Gastroesophageal sphincter (tissue), 4 donors: ENCODE measurements around the gene RAD9A. TPM values are rescaled to one million over a fixed set of nuclear protein-coding genes. Genes with fewer than 3 reads are reported as not detected.

Source experiments
- ATAC-seq: fragments of 150-250 bp; one replicate; pipeline ENCODE4 v1.9.1; 2016; ENCODE audit warnings: mild to moderate bottlenecking, moderate library complexity
- H3K27ac ChIP-seq, 4 donors: fragments of 200-600 bp; sonication (generic) in 3 of 4; 1 replicate in 3 of 4; 2 replicates in 1 of 4; pipeline ENCODE4 v1.5.1; 2016 to 2019
- H3K27me3 ChIP-seq: fragments of 200-600 bp; sonication (generic); one replicate; pipeline ENCODE4 v1.5.1; 2019
- H3K36me3 ChIP-seq, 2 donors: fragments of 200-600 bp; sonication (generic); one replicate each; pipeline ENCODE4 v1.5.1; 2019; ENCODE audit warnings: control low read depth in 1 of 2
- H3K4me1 ChIP-seq, 3 donors: fragments of 200-600 bp; sonication (generic); 1 replicate in 2 of 3; 2 replicates in 1 of 3; pipeline ENCODE4 v1.5.1; 2016 to 2019; ENCODE audit warnings: control low read depth in 2 of 3
- H3K4me3 ChIP-seq, 2 donors: fragments of 200-600 bp; sonication (generic); one replicate each; pipeline ENCODE4 v1.5.1; 2019; ENCODE audit warnings: mild to moderate bottlenecking in 1 of 2, moderate library complexity in 1 of 2
- H3K9me3 ChIP-seq, 3 donors: fragments of 200-600 bp; sonication (generic); one replicate each; pipeline ENCODE4 v1.5.1; 2017 to 2019; ENCODE audit warnings: control low read depth in 2 of 3
- EP300 ChIP-seq: sonication (generic); formaldehyde crosslinking; IDR thresholded peaks from one replicate; pipeline ENCODE4 v1.6.1; 2017; ENCODE audit warnings: antibody characterized with exemption, mild to moderate bottlenecking
- POLR2A ChIP-seq, 2 donors: fragments of 450-650 bp; IDR thresholded peaks; one replicate each; pipeline ENCODE4 v1.6.1; 2017; ENCODE audit warnings: antibody characterized with exemption in 2 of 2, mild to moderate bottlenecking in 2 of 2, moderate library complexity in 1 of 2
- POLR2AphosphoS5 ChIP-seq: sonication (generic); formaldehyde crosslinking; IDR thresholded peaks from one replicate; pipeline ENCODE4 v1.6.1; 2017; ENCODE audit warnings: antibody characterized with exemption
- WGBS, 2 donors: methylation state at CpG; one replicate each; pipeline ENCODE4 v1.1.5; 2018; ENCODE audit warnings: low coverage in 1 of 2; 5-methylcytosine and 5-hydroxymethylcytosine counted together
- total RNA-seq, 4 donors: library from RNA; depleted of rRNA; stranded (reverse); fragments of >200 nt; gene quantifications; one replicate each; pipeline ENCODE4 v1.1.0, GENCODE V29; 2016
- TF ChIP-seq, protein P1 (sequence below), 4 experiments: fragments of 200-600 bp in 2 of 4; fragments of 450-650 bp in 2 of 4; sonication (generic) in 1 of 4; IDR thresholded peaks; one replicate each; pipeline ENCODE4 v1.5.1; 2017 to 2019; ENCODE audit warnings: antibody characterized with exemption in 4 of 4, mild to moderate bottlenecking in 2 of 4, moderate library complexity in 2 of 4

The RAD9A gene
- total RNA-seq, 4 donors from 2014 or later: 8.5 to 16.0 (median 11.1) TPM

DNA sequence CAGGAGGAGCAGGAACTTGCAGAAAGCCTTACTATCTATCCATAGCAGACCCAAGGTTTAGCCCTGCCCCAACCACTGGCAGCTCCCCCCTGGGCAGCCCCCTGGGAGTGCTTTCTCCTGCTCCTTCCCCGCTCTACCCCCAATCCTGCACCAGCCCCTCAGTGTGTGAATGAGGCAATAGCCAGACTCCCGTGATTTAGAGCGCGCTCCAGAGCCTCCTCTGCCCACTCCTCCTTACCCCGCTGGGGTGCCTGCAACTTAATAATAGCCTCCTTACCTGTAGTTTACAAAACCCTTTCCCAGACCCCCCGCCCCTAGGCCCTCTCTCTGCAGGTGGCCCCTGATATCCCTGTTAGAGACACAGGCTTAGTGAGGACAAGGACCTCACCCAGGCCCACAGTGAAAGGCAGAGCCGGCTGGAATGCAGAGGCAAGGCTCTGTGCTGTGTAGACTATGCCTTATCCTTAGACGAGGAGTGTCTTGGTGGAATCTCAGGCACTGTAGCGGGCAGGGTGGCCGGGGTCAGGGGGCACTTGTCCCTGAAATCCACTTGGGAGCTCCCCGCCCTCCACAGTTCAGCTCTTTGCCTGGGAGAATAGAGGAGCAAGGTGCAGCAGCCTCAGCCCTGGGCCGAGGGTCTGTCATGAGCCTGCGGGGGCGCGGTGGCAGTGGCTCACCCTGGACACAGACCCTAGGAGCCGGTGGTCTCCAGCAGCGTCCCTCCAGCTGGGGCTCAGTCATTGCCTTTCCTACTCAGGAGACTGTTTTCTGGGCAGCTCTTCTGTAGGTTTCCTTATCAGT lies 19.4 kb downstream of the RAD9A start:
- 76% methylated on average over 7 of the region's 17 CpGs; no CpG with 5 or more reads in 1 of the 2 donors for WGBS, 2 donors
- Histone ChIP-seq H3K27ac (no peak overlapping the region), H3K4me3 (no peak overlapping the region), H3K36me3 (no peaks in the 10 kb centered on the region), H3K9me3 (no peaks in the 10 kb centered on the region), H3K27me3 (peaks cover 69% of the 10 kb centered on the region), H3K4me1 (peaks cover 0 to 34% (median 2%) of the 10 kb centered on the region in 3 donors)
- ATAC-seq: no peak
- TF ChIP-seq POLR2A (IDR thresholded peaks at IDR 0.05) (no peak), EP300 (no peak), POLR2AphosphoS5 (no peak)
- TF ChIP-seq, protein P1, sequence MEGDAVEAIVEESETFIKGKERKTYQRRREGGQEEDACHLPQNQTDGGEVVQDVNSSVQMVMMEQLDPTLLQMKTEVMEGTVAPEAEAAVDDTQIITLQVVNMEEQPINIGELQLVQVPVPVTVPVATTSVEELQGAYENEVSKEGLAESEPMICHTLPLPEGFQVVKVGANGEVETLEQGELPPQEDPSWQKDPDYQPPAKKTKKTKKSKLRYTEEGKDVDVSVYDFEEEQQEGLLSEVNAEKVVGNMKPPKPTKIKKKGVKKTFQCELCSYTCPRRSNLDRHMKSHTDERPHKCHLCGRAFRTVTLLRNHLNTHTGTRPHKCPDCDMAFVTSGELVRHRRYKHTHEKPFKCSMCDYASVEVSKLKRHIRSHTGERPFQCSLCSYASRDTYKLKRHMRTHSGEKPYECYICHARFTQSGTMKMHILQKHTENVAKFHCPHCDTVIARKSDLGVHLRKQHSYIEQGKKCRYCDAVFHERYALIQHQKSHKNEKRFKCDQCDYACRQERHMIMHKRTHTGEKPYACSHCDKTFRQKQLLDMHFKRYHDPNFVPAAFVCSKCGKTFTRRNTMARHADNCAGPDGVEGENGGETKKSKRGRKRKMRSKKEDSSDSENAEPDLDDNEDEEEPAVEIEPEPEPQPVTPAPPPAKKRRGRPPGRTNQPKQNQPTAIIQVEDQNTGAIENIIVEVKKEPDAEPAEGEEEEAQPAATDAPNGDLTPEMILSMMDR (IDR thresholded peaks at IDR 0.05): no peak

DNA sequence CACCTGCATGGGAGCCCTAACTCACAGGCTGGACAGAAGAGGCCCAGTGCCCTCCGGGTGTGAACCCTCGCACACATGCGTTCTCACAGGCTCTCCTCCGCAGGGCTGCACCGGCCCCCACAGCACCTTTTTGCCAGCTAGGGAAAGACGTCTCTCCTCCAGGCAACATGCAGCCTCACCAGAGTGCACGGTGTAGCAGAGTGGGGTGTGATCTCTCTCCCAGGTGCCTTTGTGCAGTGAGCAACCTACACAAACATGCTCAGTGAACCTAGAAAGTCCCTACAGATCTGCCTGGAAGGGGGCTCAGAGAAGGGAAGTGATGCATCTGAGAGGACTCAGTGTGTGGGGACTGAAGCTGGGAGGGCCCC lies 20.0 kb downstream of the RAD9A start:
- Histone ChIP-seq H3K27ac (no peak overlapping the region), H3K36me3 (no peaks in the 10 kb centered on the region)
- ATAC-seq: no peak

DNA sequence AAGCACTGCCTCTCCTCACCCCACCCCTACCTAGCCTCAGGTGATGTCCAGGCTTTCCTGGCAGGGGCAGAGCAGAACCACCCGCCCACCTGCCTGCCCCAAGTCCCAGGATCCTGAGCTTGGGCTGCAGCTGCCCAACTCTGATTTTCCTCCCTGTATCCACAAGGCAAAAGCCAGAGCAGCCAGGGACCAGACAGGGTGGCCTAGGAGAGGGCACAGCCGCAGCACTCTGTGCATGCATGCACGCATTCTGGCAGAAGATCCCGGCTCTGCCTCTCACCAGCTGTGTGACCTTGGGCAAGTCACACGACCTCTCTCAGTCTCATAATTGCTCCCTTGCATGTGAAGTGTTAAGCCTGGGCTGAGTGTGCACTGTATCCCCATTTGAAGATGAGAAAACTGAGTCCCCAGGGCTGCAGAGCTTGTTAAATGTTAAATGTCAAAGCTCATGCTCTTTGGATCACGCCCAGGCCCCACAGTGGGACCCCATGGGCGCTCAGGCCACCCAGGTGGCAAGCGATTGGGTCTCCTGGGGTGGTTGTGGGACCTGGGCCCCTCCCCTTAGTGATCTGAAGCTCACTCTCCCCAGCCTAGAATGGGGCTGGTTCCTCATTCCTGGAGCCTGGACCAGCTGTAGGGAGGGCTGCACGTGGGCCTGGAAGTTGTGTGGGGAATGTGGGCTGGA lies 20.9 kb downstream of the RAD9A start:
- peaks cover 0 to 49% (median 6%) of the 10 kb centered on the region in 3 donors for H3K4me1 ChIP-seq
- no peak overlapping the region for H3K27ac ChIP-seq
- 70 to 77% methylated on average over 3 to 4 of the region's 9 CpGs for WGBS, 2 donors
- no peaks in the 10 kb centered on the region for H3K36me3 ChIP-seq
- no peak for TF ChIP-seq POLR2AphosphoS5
- no peak for TF ChIP-seq POLR2A (IDR thresholded peaks at IDR 0.05)
- TF ChIP-seq EP300: no peak
- TF ChIP-seq, protein P1 (IDR thresholded peaks at IDR 0.05): no peak
- no peak for ATAC-seq
- peaks cover 55% of the 10 kb centered on the region for H3K27me3 ChIP-seq
- no peak overlapping the region for H3K4me3 ChIP-seq
- no peaks in the 10 kb centered on the region for H3K9me3 ChIP-seq

More for the DNA sequence above, 20.0 kb downstream of the RAD9A start:
- TF ChIP-seq POLR2AphosphoS5 (no peak), POLR2A (IDR thresholded peaks at IDR 0.05) (no peak), EP300 (no peak)
- Histone ChIP-seq H3K4me1 (peaks cover 0 to 40% (median 6%) of the 10 kb centered on the region in 3 donors), H3K27me3 (peaks cover 64% of the 10 kb centered on the region), H3K9me3 (no peaks in the 10 kb centered on the region), H3K4me3 (no peak overlapping the region)
- 10% methylated on average over 2 of the region's 7 CpGs; no CpG with 5 or more reads in 1 of the 2 donors for WGBS, 2 donors

DNA sequence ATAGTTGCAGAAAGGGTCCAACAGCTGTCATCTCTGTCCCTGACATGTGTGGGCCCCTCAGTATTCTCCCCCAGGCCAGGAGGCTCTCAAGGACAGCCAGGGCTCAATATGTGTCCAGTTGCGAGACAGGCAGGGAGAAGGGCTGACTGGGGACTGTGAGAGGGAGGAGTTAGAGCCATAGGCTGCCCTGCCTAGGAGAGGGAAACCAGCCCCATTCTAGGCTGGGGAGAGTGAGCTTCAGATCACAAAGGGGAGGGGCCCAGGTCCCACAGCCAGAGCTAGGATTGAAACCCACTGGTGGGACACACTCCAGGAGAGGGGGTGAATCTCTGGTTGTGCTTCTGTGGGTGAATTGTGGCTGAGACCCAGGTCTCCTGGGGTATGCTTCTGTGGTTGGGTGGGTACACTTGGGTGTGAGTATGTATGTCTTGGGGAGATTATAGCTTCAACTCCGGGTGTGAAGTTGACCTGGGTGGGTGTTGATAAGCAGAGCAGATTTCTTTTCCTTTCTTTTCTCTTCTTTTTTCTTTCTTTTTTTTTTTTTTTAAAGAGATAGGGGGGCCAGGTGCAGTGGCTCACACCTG lies 21.6 kb downstream of the RAD9A start:
- no peaks in the 10 kb centered on the region for H3K36me3 ChIP-seq
- no peaks in the 10 kb centered on the region for H3K9me3 ChIP-seq
- TF ChIP-seq EP300: no peak
- TF ChIP-seq POLR2AphosphoS5: no peak
- TF ChIP-seq, protein P1 (IDR thresholded peaks at IDR 0.05): no peak
- no peak for TF ChIP-seq POLR2A (IDR thresholded peaks at IDR 0.05)
- ATAC-seq: no peak
- no peak overlapping the region for H3K27ac ChIP-seq
- H3K4me3 ChIP-seq: no peak overlapping the region
- peaks cover 0 to 56% (median 6%) of the 10 kb centered on the region in 3 donors for H3K4me1 ChIP-seq
- 50% methylated on average over 1 of the region's 2 CpGs; no CpG with 5 or more reads in 1 of the 2 donors for WGBS, 2 donors
- peaks cover 48% of the 10 kb centered on the region for H3K27me3 ChIP-seq
